Fibroblast of lung (primary cell): ENCODE measurements around the gene SDK1. TPM values are rescaled to one million over a fixed set of nuclear protein-coding genes. Genes with fewer than 3 reads are reported as not detected.

ENCODE experiments used
- DNase-seq, 2 donors: peaks; one replicate each; pipeline versions ENCODE4 v3.0.0 to v3.0.0-alpha.2; 2010; ENCODE audit warnings: low read depth in 2 of 2
- H2AFZ ChIP-seq: 2 replicates; pipeline ENCODE4 v1.5.1; 2012; ENCODE audit warnings: low read length, control low read depth, inconsistent platforms
- H3K27ac ChIP-seq: 2 replicates; pipeline ENCODE4 v1.5.1; 2011; ENCODE audit warnings: low read length, control low read depth; ENCODE audit not compliant: insufficient read depth
- H3K27me3 ChIP-seq: 2 replicates; pipeline ENCODE4 v1.5.1; 2011; ENCODE audit warnings: mild to moderate bottlenecking, low read length; ENCODE audit not compliant: control insufficient read depth, insufficient read depth
- H3K36me3 ChIP-seq: 2 replicates; pipeline ENCODE4 v1.5.1; 2011; ENCODE audit warnings: low read length; ENCODE audit not compliant: control insufficient read depth, insufficient read depth
- H3K4me1 ChIP-seq: 2 replicates; pipeline ENCODE4 v1.5.1; 2011; ENCODE audit warnings: low read length; ENCODE audit not compliant: control insufficient read depth, insufficient read depth; ENCODE audit errors: extremely low read depth
- H3K4me2 ChIP-seq: 2 replicates; pipeline ENCODE4 v1.5.1; 2011; ENCODE audit warnings: low read length, control low read depth; ENCODE audit not compliant: insufficient read depth; ENCODE audit errors: extremely low read depth
- H3K4me3 ChIP-seq, 4 experiments: fragments of 200-600 bp in 1 of 4; sonication (generic) in 1 of 4; replicated peaks in 1 of 4; 2 replicates each; pipeline ENCODE4 v1.5.1; 2011 to 2016; ENCODE audit warnings: low read length in 4 of 4, low read depth in 3 of 4, mild to moderate bottlenecking in 3 of 4, control low read depth in 2 of 4, inconsistent platforms in 1 of 4, mixed read lengths in 1 of 4; ENCODE audit not compliant: insufficient read depth in 1 of 4; ENCODE audit errors: control extremely low read depth in 1 of 4
- H3K79me2 ChIP-seq: 2 replicates; pipeline ENCODE4 v1.5.1; 2012; ENCODE audit warnings: mild to moderate bottlenecking, low read length, inconsistent platforms; ENCODE audit not compliant: control insufficient read depth, insufficient read depth
- H3K9ac ChIP-seq: 2 replicates; pipeline ENCODE4 v1.5.1; 2011; ENCODE audit warnings: mild to moderate bottlenecking, low read length, control low read depth; ENCODE audit not compliant: insufficient read depth
- H3K9me3 ChIP-seq: 2 replicates; pipeline ENCODE4 v1.5.1; 2012; ENCODE audit warnings: low read depth, low read length; ENCODE audit not compliant: control insufficient read depth, insufficient read depth
- H4K20me1 ChIP-seq: 2 replicates; pipeline ENCODE4 v1.5.1; 2011; ENCODE audit warnings: low read length; ENCODE audit not compliant: control insufficient read depth, insufficient read depth; ENCODE audit errors: extremely low read depth
- CTCF ChIP-seq, 2 donors: IDR thresholded peaks in 1 of 2; conservative IDR thresholded peaks in 1 of 2; 1 replicate in 1 of 2; 2 replicates in 1 of 2; pipeline ENCODE4 v1.5.1; 2011 to 2012; ENCODE audit warnings: low read length in 2 of 2, control low read depth in 1 of 2, inconsistent platforms in 1 of 2, low read depth in 1 of 2, mild to moderate bottlenecking in 1 of 2
- EZH2 ChIP-seq: IDR thresholded peaks from 2 replicates; pipeline ENCODE4 v1.5.1; 2012; ENCODE audit warnings: low read length, control low read depth, mild to moderate bottlenecking; ENCODE audit errors: missing control alignments
- polyA plus RNA-seq, 2 donors: library from polyadenylated mRNA; depleted of rRNA in 1 of 2; stranded (reverse) in 1 of 2; unstranded in 1 of 2; fragments of >200 nt; gene quantifications; 2 replicates each; pipeline ENCODE4 v1.2.1, GENCODE V29; 2011 to 2012; ENCODE audit warnings: missing spikeins in 1 of 2
- total RNA-seq: library from RNA; depleted of rRNA; stranded (reverse); fragments of >200 nt; gene quantifications from 2 replicates; pipeline ENCODE4 v1.2.1, GENCODE V29; 2014

Gene SDK1
- total and polyA plus RNA-seq, 2 donors (not counting 1 experiment from before 2014, with no cell fraction given): 1.0 to 8.6 TPM

DNA sequence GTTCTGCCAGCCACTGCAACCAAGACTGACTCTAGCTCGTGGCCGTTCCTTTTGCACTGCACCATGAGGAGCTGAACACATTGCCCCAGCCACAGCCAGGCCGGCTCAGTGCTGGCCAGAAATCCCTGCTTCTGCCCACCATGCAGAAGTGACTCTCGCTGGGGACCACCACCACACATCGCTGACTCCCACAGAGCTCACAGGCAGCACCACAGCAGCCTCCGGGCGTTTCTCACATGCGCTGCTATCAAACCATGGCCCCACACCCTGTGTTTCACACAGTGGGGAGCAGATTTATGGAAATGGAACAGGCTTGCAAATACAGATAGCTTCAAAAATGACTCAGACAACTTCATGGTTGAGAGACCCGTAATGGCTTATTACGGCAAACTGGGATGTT lies 15.4 kb upstream of the SDK1 start:
- Histone ChIP-seq H3K79me2 (no peaks in the 10 kb centered on the region), H3K27ac (no peak overlapping the region), H3K9me3 (no peaks in the 10 kb centered on the region), H3K36me3 (no peaks in the 10 kb centered on the region), H2AFZ (no peak overlapping the region), H3K4me1 (peaks cover 5% of the 10 kb centered on the region), H3K9ac (no peak overlapping the region), H3K4me3 (no peak overlapping the region), H3K4me2 (no peak overlapping the region), H3K27me3 (no peaks in the 10 kb centered on the region), H4K20me1 (no peaks in the 10 kb centered on the region)
- TF ChIP-seq EZH2 (no peak), CTCF (conservative IDR thresholded peaks at IDR 0.05 in 1 of 2, IDR thresholded peaks at IDR 0.05 in 1 of 2; ENCODE audit: low read depth in 1 of 2, low read length in 2 of 2) (no peak)
- DNase-seq: no peak

DNA sequence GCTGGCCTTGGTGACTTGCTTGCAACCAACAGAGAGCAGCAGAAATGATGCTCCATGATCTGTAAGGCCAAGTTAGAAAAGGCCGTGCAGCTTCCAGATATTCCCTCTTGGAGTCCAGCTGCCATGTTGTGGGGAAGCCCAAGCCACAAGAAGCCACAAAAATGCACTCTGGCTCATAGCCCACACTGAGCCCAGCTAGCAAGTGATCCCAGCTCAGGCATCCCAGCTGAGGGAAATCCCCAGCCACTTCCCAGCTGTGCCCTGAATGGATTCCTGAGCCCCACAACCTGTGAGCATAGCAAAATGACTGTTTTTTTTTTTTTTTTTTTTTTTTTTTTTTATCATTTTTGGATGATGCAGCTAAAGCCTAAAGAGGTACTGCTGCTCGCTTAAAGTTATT lies 11.1 kb upstream of the SDK1 start:
- peak; percentile 57 to 88 for DNase-seq
- Histone ChIP-seq H3K9me3 (no peaks in the 10 kb centered on the region), H3K9ac (no peak overlapping the region), H3K4me2 (no peak overlapping the region), H3K4me3 (no peak overlapping the region), H3K36me3 (no peaks in the 10 kb centered on the region), H2AFZ (no peak overlapping the region), H3K79me2 (no peaks in the 10 kb centered on the region), H3K27me3 (no peaks in the 10 kb centered on the region), H4K20me1 (no peaks in the 10 kb centered on the region), H3K4me1 (no peaks in the 10 kb centered on the region), H3K27ac (no peak overlapping the region)
- TF ChIP-seq EZH2 (no peak), CTCF (conservative IDR thresholded peaks at IDR 0.05 in 1 of 2, IDR thresholded peaks at IDR 0.05 in 1 of 2; ENCODE audit: low read depth in 1 of 2, low read length in 2 of 2) (no peak)

- Histone ChIP-seq H4K20me1 (no peaks in the 10 kb centered on the region), H3K27me3 (no peaks in the 10 kb centered on the region), H3K27ac (no peak overlapping the region), H3K4me1 (no peaks in the 10 kb centered on the region), H3K36me3 (no peaks in the 10 kb centered on the region), H3K4me2 (no peak overlapping the region), H2AFZ (no peak overlapping the region), H3K79me2 (no peaks in the 10 kb centered on the region), H3K9ac (no peak overlapping the region), H3K9me3 (no peaks in the 10 kb centered on the region), H3K4me3 (no peak overlapping the region)
- TF ChIP-seq CTCF (conservative IDR thresholded peaks at IDR 0.05 in 1 of 2, IDR thresholded peaks at IDR 0.05 in 1 of 2; ENCODE audit: low read depth in 1 of 2, low read length in 2 of 2): no peak
- no peak for TF ChIP-seq EZH2
- DNase-seq: no peak
Observed at GRCh38 chr7:3292694-3293093, 8.4 kb upstream of the SDK1 start.
